A673 (cell line): ENCODE data around the gene RALBP1. TPM values are rescaled to one million over a fixed set of nuclear protein-coding genes. Genes with fewer than 3 reads are reported as not detected.

Experiments used
- BruUV-seq: library from RNA; stranded (reverse); fragments of 400-500 nt; replicated peaks from 2 replicates; lab custom pipeline; 2021; lab: Mats Ljungman, UMichigan
- CTCF ChIA-PET: fragments of 300-600 bp; sonication (Branson Sonifier 250); formaldehyde crosslinking; loops from one replicate; lab custom pipeline; 2022; ENCODE audit warnings: antibody characterized with exemption; lab: Charles Lee
- POLR2A ChIA-PET: fragments of 300-600 bp; sonication (Branson Sonifier 250); formaldehyde crosslinking; loops from one replicate; lab custom pipeline; 2022; ENCODE audit warnings: antibody characterized with exemption; ENCODE audit not compliant: low non-redundant PET; lab: Charles Lee
- DNase-seq: peaks from one replicate; pipeline ENCODE4 v3.0.0-alpha.2; 2015; ENCODE audit warnings: low spot score
- H3K27ac ChIP-seq: fragments of 200-600 bp; sonication (generic); 2 replicates; pipeline ENCODE4 v1.5.1; 2016; ENCODE audit warnings: mixed run types, low read depth, mild to moderate bottlenecking, mixed read lengths, antibody characterized with exemption, low read length; ENCODE audit not compliant: poor library complexity, severe bottlenecking
- H3K27me3 ChIP-seq: fragments of 200-600 bp; sonication (generic); replicated peaks from 2 replicates; pipeline ENCODE4 v1.6.1; 2017; ENCODE audit warnings: mixed run types, low read depth, mild to moderate bottlenecking, mixed read lengths, antibody characterized with exemption, low read length; ENCODE audit not compliant: insufficient read depth, poor library complexity
- H3K36me3 ChIP-seq: fragments of 200-600 bp; sonication (generic); 2 replicates; pipeline ENCODE4 v1.6.1; 2016; ENCODE audit warnings: mixed run types, mild to moderate bottlenecking, mixed read lengths, antibody characterized with exemption, low read length; ENCODE audit not compliant: insufficient read depth, poor library complexity, severe bottlenecking
- H3K4me1 ChIP-seq: fragments of 200-600 bp; sonication (generic); 2 replicates; pipeline ENCODE4 v1.6.1; 2017; ENCODE audit warnings: mixed run types, mild to moderate bottlenecking, mixed read lengths, antibody characterized with exemption, low read length; ENCODE audit not compliant: insufficient read depth, poor library complexity, severe bottlenecking
- H3K4me3 ChIP-seq: fragments of 200-600 bp; sonication (generic); 2 replicates; pipeline ENCODE4 v1.5.1; 2016; ENCODE audit warnings: low read depth, mixed run types, mild to moderate bottlenecking, mixed read lengths, low read length; ENCODE audit not compliant: poor library complexity, severe bottlenecking
- H3K9me3 ChIP-seq: fragments of 200-600 bp; sonication (generic); 2 replicates; pipeline ENCODE4 v1.6.1; 2016; ENCODE audit warnings: mixed run types, low read depth, mild to moderate bottlenecking, mixed read lengths, antibody characterized with exemption, low read length; ENCODE audit not compliant: poor library complexity, severe bottlenecking
- EZH2 ChIP-seq: fragments of 200-600 bp; sonication (generic); IDR thresholded peaks from 2 replicates; pipeline ENCODE4 v1.6.1; 2017; ENCODE audit warnings: borderline replicate concordance, low read depth, mild to moderate bottlenecking, mixed read lengths, antibody characterized with exemption, low read length; ENCODE audit not compliant: poor library complexity, severe bottlenecking
- intact Hi-C: fragments of 100-400 bp; cut with micrococcal nuclease; formaldehyde crosslinking; loops from one replicate; pipeline ENCODE4 v1.10.0; 2022; ENCODE audit not compliant: unreplicated experiment
- total RNA-seq: library from RNA; stranded (reverse); gene quantifications from 2 replicates; pipeline ENCODE4 v1.2.3, GENCODE V29; 2021
- TF ChIP-seq, protein P1 (sequence below): fragments of 300-800, 200-600 bp; sonication (generic); conservative IDR thresholded peaks from 2 replicates; pipeline ENCODE4 v1.5.1; 2017; ENCODE audit warnings: low read depth, mild to moderate bottlenecking, antibody characterized with exemption, low read length, moderate library complexity, mixed read lengths

Gene RALBP1
- total RNA-seq, 1 experiment from 2014 or later = 53.5 TPM

DNA sequence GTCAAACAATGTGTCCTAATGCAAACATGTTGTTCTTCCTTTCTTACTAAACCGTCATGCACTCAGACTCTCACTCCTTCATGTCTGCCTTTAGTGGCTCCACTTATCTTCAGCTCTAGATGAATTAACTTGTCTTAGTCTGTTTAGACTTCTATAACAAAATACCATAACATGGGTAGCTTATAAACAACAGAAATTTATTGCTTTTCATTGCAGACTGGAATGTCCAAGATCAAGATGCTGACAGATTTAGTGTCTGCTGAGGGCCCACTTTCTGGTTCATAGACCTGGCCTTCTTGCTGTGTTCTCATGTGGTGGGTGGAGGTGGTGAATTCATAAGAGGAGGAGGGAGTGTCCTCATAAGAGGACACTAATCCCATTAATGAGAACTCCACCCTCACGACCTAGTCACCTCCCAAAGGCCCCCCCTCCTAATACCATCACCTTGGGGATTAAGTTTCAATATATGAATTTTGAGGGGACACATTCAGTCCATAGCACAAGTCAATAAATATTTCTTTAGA, 32.3 kb downstream of the RALBP1 start:
- BruUV-seq = no TSS peak
- H3K4me3 ChIP-seq = no peak overlapping the region
- no peak overlapping the region for H3K27ac ChIP-seq
- TF ChIP-seq, protein P1, sequence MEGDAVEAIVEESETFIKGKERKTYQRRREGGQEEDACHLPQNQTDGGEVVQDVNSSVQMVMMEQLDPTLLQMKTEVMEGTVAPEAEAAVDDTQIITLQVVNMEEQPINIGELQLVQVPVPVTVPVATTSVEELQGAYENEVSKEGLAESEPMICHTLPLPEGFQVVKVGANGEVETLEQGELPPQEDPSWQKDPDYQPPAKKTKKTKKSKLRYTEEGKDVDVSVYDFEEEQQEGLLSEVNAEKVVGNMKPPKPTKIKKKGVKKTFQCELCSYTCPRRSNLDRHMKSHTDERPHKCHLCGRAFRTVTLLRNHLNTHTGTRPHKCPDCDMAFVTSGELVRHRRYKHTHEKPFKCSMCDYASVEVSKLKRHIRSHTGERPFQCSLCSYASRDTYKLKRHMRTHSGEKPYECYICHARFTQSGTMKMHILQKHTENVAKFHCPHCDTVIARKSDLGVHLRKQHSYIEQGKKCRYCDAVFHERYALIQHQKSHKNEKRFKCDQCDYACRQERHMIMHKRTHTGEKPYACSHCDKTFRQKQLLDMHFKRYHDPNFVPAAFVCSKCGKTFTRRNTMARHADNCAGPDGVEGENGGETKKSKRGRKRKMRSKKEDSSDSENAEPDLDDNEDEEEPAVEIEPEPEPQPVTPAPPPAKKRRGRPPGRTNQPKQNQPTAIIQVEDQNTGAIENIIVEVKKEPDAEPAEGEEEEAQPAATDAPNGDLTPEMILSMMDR = no peak
- no peak for TF ChIP-seq EZH2
- intact Hi-C loops = no loop called here
- CTCF ChIA-PET = interaction anchor here (0.6 kb wide), 1 partner anchor 31 kb away, joined by 4 read pairs; no protein-coding TSS in a partner anchor
- no peaks in the 10 kb centered on the region for H3K4me1 ChIP-seq
- DNase-seq = no peak
- POLR2A ChIA-PET = no interaction called here
- no peaks in the 10 kb centered on the region for H3K27me3 ChIP-seq
- no peaks in the 10 kb centered on the region for H3K36me3 ChIP-seq
- peaks cover 3% of the 10 kb centered on the region for H3K9me3 ChIP-seq

DNA sequence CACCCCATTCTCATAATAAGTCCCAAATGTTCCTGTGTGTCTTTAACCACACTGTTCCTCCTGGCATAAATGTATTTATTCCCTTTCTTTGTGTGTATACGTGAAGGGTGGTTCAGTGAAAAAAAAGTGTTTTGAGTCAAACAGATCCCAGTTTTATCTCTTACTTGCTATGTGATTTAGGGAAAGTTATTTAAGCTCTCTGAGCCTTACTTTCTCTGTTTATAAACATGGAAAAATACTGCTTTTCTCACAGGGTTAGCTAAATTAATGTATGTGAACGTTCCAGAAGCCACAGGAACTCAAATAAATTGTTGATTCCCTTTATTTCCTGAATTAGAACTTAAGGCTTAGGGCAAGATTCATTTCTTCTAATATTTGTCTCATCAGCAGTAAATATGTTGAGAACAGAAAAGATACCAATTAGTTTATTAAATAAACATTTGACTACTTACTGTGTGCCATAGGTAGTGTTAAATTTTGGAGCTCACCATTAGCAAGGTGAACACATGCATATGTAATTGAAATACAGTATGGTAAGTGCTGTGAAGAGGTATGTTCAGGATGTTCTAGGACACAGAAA, 33.2 kb downstream of the RALBP1 start:
- intact Hi-C loops = no loop called here

DNA sequence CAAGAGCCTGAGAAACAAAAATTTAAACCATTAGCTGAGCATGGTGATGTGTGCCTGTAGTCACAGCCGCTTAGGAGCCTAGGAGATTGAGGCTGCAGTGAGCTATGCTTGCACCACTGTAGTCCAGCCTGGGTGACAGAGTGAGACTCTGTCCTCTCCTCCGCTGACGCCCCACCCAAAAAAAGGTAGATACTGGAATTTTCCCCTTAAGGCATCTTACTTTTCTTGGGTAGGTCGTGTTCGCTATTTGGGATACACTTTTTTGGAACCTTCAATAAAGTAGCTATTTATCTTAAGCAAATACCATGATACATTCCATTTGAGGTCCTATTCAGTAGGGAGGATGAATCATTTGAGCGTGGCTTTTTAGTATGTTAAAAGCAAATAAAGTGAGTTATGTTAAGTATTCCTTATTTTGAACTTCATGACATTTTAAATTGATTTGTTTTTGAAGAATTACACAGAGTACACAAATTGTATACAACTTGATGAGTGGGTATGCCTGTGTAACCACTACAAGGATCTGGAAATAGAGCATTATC, 38.7 kb downstream of the RALBP1 start:
- intact Hi-C loops = loop anchor here (10.0 kb wide), 1 partner anchor 859 kb away; no protein-coding TSS in a partner anchor
- ChIA-PET POLR2A (no interaction called here), CTCF (no interaction called here)
- TF ChIP-seq, protein P1 = no peak
- no peak for TF ChIP-seq EZH2
- H3K4me1 ChIP-seq = no peaks in the 10 kb centered on the region
- no peak overlapping the region for H3K27ac ChIP-seq
- H3K4me3 ChIP-seq = no peak overlapping the region
- H3K36me3 ChIP-seq = peaks cover 6% of the 10 kb centered on the region
- no TSS peak for BruUV-seq
- no peaks in the 10 kb centered on the region for H3K9me3 ChIP-seq
- H3K27me3 ChIP-seq = no peaks in the 10 kb centered on the region
- no peak for DNase-seq

More for the DNA sequence above, 33.2 kb downstream of the RALBP1 start:
- CTCF ChIA-PET = no interaction called here
- TF ChIP-seq, protein P1 = no peak
- TF ChIP-seq EZH2 = no peak
- no peak for DNase-seq
- Histone ChIP-seq H3K4me1 (no peaks in the 10 kb centered on the region), H3K27ac (no peak overlapping the region), H3K36me3 (no peaks in the 10 kb centered on the region), H3K27me3 (no peaks in the 10 kb centered on the region), H3K4me3 (no peak overlapping the region), H3K9me3 (peaks cover 2% of the 10 kb centered on the region)
- no TSS peak for BruUV-seq
- POLR2A ChIA-PET = no interaction called here
